IMR-90 (cell line): ENCODE data around the gene FAM20C.

ENCODE experiments used
- CEBPB ChIP-seq: IDR thresholded peaks from 2 replicates; pipeline ENCODE4 v1.6.1; 2012; ENCODE audit warnings: low read depth, low read length, improper control_type of control experiment
- CHD1 ChIP-seq: IDR thresholded peaks from 2 replicates; pipeline ENCODE4 v1.6.1; 2012; ENCODE audit warnings: low read depth, low read length, improper control_type of control experiment
- NFE2L2 ChIP-seq: fragments of 150-350 bp; IDR thresholded peaks from 2 replicates; pipeline ENCODE4 v1.6.1; 2016; ENCODE audit warnings: low read depth, mild to moderate bottlenecking, low read length
- POLR2A ChIP-seq: IDR thresholded peaks from 2 replicates; pipeline ENCODE4 v1.6.1; 2012; ENCODE audit warnings: mild to moderate bottlenecking, low read depth, low read length
- RAD21 ChIP-seq: IDR thresholded peaks from 2 replicates; pipeline ENCODE4 v1.6.1; 2012; ENCODE audit warnings: low read length, improper control_type of control experiment
- RCOR1 ChIP-seq: IDR thresholded peaks from 2 replicates; pipeline ENCODE4 v1.6.1; 2012; ENCODE audit warnings: mild to moderate bottlenecking, low read length, improper control_type of control experiment; ENCODE audit not compliant: insufficient replicate concordance
- RFX5 ChIP-seq: IDR thresholded peaks from 2 replicates; pipeline ENCODE4 v1.8.0; 2012; ENCODE audit warnings: low read depth, mild to moderate bottlenecking, low read length, moderate library complexity
- TF ChIP-seq, protein P1 (sequence below): conservative IDR thresholded peaks from 2 replicates; pipeline ENCODE4 v1.5.1; 2012; ENCODE audit warnings: mild to moderate bottlenecking, low read depth, low read length, improper control_type of control experiment
- TF ChIP-seq, protein P2 (sequence below): fragments of 150-350 bp; IDR thresholded peaks from 2 replicates; pipeline ENCODE4 v1.6.1; 2016; ENCODE audit warnings: low read depth, mild to moderate bottlenecking, low read length, moderate library complexity, borderline replicate concordance
- TF ChIP-seq, protein P3 (sequence below): fragments of 150-350 bp; IDR thresholded peaks from 2 replicates; pipeline ENCODE4 v1.6.1; 2017; ENCODE audit warnings: mild to moderate bottlenecking, antibody characterized with exemption, low read length, low read depth

DNA sequence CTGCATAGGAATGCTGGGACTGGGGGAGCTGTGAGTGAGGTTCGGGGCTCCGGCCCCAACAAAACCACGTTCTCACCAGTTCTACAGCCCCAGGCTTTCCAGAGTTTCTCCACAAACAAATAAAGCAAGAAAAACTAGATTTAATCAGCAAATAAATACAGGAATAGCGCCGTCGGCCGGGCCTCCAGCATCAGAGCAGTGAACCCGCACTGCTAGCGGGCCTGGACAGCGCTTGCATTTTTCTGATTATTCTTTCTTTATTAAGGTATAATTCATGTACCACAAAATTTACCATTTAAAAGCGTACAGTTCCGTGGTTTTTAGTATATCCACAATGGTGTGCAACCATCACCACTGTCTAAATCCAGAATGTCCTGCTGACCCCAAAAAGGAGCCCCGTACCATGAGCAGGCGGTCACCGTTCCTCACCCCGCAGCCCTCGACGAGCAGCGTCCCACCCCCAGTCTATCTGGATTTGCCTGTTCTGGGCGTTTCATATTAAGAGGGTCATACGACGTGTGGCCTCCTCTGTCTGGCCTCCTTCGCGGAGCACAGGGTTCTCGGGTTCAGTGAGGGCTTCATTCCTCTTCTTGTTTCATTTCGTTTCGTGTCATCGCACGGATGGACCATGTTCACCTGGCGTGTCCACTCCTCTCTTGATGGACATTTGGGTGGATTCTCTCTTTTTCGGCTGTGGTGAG, 62.1 kb downstream of the FAM20C start:
- TF ChIP-seq, protein P1, sequence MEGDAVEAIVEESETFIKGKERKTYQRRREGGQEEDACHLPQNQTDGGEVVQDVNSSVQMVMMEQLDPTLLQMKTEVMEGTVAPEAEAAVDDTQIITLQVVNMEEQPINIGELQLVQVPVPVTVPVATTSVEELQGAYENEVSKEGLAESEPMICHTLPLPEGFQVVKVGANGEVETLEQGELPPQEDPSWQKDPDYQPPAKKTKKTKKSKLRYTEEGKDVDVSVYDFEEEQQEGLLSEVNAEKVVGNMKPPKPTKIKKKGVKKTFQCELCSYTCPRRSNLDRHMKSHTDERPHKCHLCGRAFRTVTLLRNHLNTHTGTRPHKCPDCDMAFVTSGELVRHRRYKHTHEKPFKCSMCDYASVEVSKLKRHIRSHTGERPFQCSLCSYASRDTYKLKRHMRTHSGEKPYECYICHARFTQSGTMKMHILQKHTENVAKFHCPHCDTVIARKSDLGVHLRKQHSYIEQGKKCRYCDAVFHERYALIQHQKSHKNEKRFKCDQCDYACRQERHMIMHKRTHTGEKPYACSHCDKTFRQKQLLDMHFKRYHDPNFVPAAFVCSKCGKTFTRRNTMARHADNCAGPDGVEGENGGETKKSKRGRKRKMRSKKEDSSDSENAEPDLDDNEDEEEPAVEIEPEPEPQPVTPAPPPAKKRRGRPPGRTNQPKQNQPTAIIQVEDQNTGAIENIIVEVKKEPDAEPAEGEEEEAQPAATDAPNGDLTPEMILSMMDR = no peak
- TF ChIP-seq RFX5 (no peak), POLR2A (no peak), CHD1 (no peak), RAD21 (no peak), RCOR1 (no peak), CEBPB (no peak), NFE2L2 (no peak)
- TF ChIP-seq, protein P2, sequence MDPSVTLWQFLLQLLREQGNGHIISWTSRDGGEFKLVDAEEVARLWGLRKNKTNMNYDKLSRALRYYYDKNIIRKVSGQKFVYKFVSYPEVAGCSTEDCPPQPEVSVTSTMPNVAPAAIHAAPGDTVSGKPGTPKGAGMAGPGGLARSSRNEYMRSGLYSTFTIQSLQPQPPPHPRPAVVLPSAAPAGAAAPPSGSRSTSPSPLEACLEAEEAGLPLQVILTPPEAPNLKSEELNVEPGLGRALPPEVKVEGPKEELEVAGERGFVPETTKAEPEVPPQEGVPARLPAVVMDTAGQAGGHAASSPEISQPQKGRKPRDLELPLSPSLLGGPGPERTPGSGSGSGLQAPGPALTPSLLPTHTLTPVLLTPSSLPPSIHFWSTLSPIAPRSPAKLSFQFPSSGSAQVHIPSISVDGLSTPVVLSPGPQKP = no peak
- TF ChIP-seq, protein P3, sequence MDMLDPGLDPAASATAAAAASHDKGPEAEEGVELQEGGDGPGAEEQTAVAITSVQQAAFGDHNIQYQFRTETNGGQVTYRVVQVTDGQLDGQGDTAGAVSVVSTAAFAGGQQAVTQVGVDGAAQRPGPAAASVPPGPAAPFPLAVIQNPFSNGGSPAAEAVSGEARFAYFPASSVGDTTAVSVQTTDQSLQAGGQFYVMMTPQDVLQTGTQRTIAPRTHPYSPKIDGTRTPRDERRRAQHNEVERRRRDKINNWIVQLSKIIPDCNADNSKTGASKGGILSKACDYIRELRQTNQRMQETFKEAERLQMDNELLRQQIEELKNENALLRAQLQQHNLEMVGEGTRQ = no peak
